Mammary epithelial cell (primary cell): ENCODE results near the gene TSACC.

ENCODE experiments used
- EZH2 ChIP-seq: IDR thresholded peaks from 2 replicates; pipeline ENCODE4 v1.6.1; 2012; ENCODE audit warnings: low read length, inconsistent platforms, borderline replicate concordance
- TF ChIP-seq, protein P1 (sequence below), 2 donors: IDR thresholded peaks in 1 of 2; conservative IDR thresholded peaks in 1 of 2; 2 replicates each; pipeline ENCODE4 v1.5.1; 2011 to 2012; ENCODE audit warnings: inconsistent platforms in 2 of 2, low read length in 2 of 2, mild to moderate bottlenecking in 2 of 2, control low read depth in 1 of 2, low read depth in 1 of 2; ENCODE audit not compliant: insufficient read depth in 1 of 2; ENCODE audit errors: extremely low read depth in 1 of 2

GRCh38 chr1:156394835-156395461 is 56.6 kb downstream of the TSACC start:
- TF ChIP-seq, protein P1, sequence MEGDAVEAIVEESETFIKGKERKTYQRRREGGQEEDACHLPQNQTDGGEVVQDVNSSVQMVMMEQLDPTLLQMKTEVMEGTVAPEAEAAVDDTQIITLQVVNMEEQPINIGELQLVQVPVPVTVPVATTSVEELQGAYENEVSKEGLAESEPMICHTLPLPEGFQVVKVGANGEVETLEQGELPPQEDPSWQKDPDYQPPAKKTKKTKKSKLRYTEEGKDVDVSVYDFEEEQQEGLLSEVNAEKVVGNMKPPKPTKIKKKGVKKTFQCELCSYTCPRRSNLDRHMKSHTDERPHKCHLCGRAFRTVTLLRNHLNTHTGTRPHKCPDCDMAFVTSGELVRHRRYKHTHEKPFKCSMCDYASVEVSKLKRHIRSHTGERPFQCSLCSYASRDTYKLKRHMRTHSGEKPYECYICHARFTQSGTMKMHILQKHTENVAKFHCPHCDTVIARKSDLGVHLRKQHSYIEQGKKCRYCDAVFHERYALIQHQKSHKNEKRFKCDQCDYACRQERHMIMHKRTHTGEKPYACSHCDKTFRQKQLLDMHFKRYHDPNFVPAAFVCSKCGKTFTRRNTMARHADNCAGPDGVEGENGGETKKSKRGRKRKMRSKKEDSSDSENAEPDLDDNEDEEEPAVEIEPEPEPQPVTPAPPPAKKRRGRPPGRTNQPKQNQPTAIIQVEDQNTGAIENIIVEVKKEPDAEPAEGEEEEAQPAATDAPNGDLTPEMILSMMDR (conservative IDR thresholded peaks at IDR 0.05 in 1 of 2, IDR thresholded peaks at IDR 0.05 in 1 of 2; ENCODE audit: extremely low read depth in 1 of 2, insufficient read depth in 1 of 2, low read depth in 1 of 2, low read length in 2 of 2) = no peak
- TF ChIP-seq EZH2 = no peak
